GM20431 (cell line): ENCODE data around the gene RET.

ENCODE experiments used
- in situ Hi-C: fragments of 300-500 bp; cut with MseI, MboI; formaldehyde crosslinking; loops from one replicate; pipeline ENCODE4 v1.15.0; 2020; ENCODE audit warnings: low sequenced_read_pairs; ENCODE audit not compliant: unreplicated experiment

The RET gene

GRCh38 chr10:43177595-43177994 lies 100.7 kb downstream of the RET start:
- in situ Hi-C loops = no loop called here
